GM18870 (cell line): ENCODE measurements around the gene SULT6B1.

Experiments used
- ATAC-seq: cut with Tn5 transposase; IDR thresholded peaks from one replicate; pipeline ENCODE4 v1.9.1; 2021; ENCODE audit warnings: moderate library complexity; ENCODE audit not compliant: unreplicated experiment

The SULT6B1 gene

DNA sequence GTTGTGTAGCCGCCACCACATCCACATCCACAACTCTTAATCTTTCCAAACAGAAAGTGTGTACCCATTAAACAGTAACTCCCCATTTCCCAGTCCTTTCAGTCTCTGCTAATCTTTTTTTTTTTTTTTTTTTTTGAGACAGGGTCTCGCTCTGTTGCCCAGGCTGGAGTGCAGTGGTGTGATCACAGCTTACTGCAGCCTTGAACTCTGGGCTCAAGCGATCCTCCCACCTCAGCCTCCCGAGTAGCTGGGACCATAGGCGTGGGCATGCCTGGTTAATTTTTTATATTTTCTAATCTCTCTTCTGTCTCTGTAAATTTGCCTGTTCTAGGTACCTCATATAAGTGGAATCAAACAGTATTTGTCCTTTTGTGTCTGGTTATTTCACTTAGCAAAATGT, 35.2 kb downstream of the SULT6B1 start:
- ATAC-seq = no peak

GRCh38 chr2:37149626-37150322, 38.7 kb downstream of the SULT6B1 start:
- no peak for ATAC-seq

- no peak for ATAC-seq
Measured at GRCh38 chr2:37148325-37148724, 40.1 kb downstream of the SULT6B1 start.

GRCh38 chr2:37146062-37146461, 42.4 kb downstream of the SULT6B1 start:
- no peak for ATAC-seq

- no peak for ATAC-seq
Measured at GRCh38 chr2:37143974-37144373, 44.5 kb downstream of the SULT6B1 start.

DNA sequence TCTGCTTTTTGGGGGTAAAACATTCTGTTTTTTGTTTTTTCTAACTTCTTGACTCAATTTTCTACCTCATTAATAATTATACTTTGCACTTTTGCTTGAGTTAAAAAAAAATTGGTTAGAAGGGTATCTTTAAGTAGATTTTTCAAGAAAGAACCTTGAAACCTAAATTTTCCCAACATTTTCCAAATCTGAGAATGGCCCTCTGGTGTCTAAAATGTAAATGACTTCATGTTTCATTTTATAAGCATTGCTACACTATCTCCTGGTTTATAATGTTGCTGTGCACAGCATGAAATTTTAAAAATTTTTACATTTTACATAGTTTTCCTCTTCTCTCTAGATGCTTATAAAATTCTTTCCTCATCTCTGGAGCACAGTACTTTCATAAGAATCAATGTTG, 45.9 kb downstream of the SULT6B1 start:
- ATAC-seq = no peak

GRCh38 chr2:37132914-37133313, 55.6 kb downstream of the SULT6B1 start:
- ATAC-seq = no peak

DNA sequence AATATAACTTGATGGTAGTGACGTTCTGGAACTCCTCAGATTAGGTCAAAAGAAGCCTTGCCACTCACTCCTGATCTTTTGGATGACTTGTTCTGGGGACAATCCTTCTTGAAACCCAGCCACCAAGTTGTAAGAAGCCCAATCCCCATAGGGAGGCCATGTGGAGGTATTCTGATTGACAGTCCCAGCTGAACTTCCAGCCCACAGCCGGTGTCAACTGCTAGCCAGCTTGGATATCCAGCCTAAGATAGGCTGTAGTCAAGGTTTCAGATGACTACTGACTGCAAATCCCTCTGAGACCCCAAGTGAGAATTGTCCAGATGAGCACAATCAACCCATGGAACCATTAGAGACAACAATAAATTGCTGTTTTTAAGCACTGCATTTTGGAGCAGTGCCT, 63.1 kb downstream of the SULT6B1 start:
- ATAC-seq = no peak

DNA sequence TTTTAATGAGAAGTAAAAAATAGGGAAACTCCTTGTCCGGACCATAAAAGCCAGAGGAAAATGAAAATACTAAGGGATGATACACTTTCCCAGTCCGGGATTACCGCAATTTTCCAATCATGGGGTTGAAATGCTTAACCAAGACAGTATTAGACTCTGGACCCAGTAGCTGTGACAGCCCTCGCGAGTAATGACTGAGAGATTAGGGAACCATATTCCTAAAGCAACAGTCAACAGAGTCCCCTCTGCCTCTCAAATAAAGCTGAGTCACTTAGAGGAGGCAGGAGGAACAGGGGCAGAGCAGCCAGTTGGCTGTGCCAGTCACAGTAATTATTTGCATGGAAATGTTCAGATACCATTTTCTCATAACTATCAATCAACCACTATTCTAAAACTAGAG, 69.3 kb downstream of the SULT6B1 start:
- no peak for ATAC-seq
